Hepatic stellate cell (primary cell): ENCODE measurements around the gene C19orf33.
A peak's percentile ranks its signal among the peaks of the same experiment; 100 is the strongest.
"Not testable (repeated sequence)": the region's sequence is repeated elsewhere in the genome, so short reads cannot be mapped to it uniquely, and the experiment has no call there.

Experiments
- DNase-seq: peaks from one replicate; pipeline ENCODE4 v3.0.0; 2011; ENCODE audit warnings: low spot score

The C19orf33 gene

GRCh38 chr19:38303517-38304351 lies at the start of gene C19orf33:
Gene C19orf33, plus strand, starts transcription at chr19:38304251. Its CDS starts 11 bp downstream, at chr19:38304262.
- no peak for DNase-seq

GRCh38 chr19:38255383-38256014 lies 48.6 kb upstream of the C19orf33 start:
- DNase-seq: peak; percentile 52

GRCh38 chr19:38261942-38262341 lies 42.1 kb upstream of the C19orf33 start:
- not testable (repeated sequence) for DNase-seq

- DNase-seq: no peak
Measured at GRCh38 chr19:38262585-38263268, 41.3 kb upstream of the C19orf33 start.

- peak; percentile 86 for DNase-seq
Measured at GRCh38 chr19:38263689-38264485, 40.2 kb upstream of the C19orf33 start.

GRCh38 chr19:38264486-38265212 lies 39.4 kb upstream of the C19orf33 start, which contains the start of gene SPINT2:
Gene SPINT2, plus strand, starts transcription at chr19:38264573. Its CDS starts 320 bp downstream, at chr19:38264893.
- DNase-seq: no peak

- no peak for DNase-seq
Measured at GRCh38 chr19:38265213-38265861, 38.7 kb upstream of the C19orf33 start.

GRCh38 chr19:38265921-38266429 lies 38.1 kb upstream of the C19orf33 start:
- no peak for DNase-seq

GRCh38 chr19:38266981-38267597 lies 37.0 kb upstream of the C19orf33 start:
- peak; percentile 60 for DNase-seq

GRCh38 chr19:38267761-38268483 lies 36.1 kb upstream of the C19orf33 start:
- no peak for DNase-seq

GRCh38 chr19:38268539-38268938 lies 35.5 kb upstream of the C19orf33 start:
- no peak for DNase-seq

GRCh38 chr19:38270587-38271167 lies 33.4 kb upstream of the C19orf33 start:
- peak; percentile 56 for DNase-seq

GRCh38 chr19:38273499-38273898 lies 30.6 kb upstream of the C19orf33 start:
- DNase-seq: no peak

GRCh38 chr19:38274739-38275138 lies 29.3 kb upstream of the C19orf33 start:
- no peak for DNase-seq

GRCh38 chr19:38276942-38277517 lies 27.0 kb upstream of the C19orf33 start:
- no peak for DNase-seq

GRCh38 chr19:38277549-38277948 lies 26.5 kb upstream of the C19orf33 start:
- DNase-seq: no peak

- DNase-seq: peak; percentile 88
Measured at GRCh38 chr19:38277969-38278680, 25.9 kb upstream of the C19orf33 start.

GRCh38 chr19:38278751-38279150 lies 25.3 kb upstream of the C19orf33 start:
- DNase-seq: no peak
